Measurements from ENCODE around the gene EFCAB8.
"Not testable (repeated sequence)": the region's sequence is repeated elsewhere in the genome, so short reads cannot be mapped to it uniquely, and the experiment has no call there.

The EFCAB8 gene

DNA sequence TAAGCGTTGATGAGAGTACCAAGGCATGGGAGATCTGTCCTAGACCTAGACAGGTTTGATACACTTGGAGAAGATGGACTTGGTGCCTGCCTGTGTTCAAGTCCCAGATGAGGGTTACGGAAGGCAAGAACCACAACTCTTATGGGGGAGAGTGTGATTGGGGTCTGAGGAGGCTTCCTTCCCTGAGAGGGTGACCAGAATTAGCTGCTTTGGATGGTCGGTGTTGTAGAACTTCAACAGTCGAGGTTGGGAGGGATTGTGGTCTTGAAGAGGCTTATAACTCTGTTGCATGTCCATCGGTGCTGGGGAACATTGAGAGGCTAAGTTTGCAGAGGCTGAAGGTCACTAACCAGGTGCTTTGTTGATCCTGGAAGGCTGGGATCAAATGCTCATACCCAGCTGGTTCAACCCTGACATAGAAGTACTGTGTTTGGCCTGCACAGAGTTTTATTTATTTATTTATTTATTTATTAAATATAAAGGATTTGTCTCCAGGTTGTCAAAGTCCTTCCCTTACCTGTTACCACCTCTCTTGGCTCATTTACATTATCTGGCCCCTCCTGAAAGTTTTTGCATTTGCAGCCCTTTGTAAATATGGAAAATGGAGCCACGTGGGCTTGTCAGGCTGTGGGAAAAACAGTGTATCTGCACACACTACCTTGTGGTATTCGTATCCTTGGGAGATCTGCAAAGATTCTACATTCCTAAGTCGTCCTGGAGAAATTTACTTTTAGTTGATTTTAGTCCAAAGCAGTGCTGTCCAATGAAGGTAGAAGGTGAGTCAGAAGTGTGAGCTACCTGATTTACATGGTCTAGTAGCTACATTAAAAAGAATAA, 15.8 kb upstream of the EFCAB8 start:
- H3K36me3 ChIP-seq (ENCODE audit: insufficient read depth, low read length) = peaks cover 34% of the 10 kb centered on the region

GRCh38 chr20:32845786-32846185, 12.9 kb upstream of the EFCAB8 start:
- no peak overlapping the region for H3K27ac ChIP-seq (ENCODE audit: low read depth, low read length)
- H3K4me3 ChIP-seq (ENCODE audit: low read depth, low read length) = no peak overlapping the region
- peaks cover 28% of the 10 kb centered on the region for H3K79me2 ChIP-seq (ENCODE audit: control insufficient read depth, insufficient read depth, low read length, unreplicated experiment)
- H3K36me3 ChIP-seq (ENCODE audit: insufficient read depth, low read length) = peaks cover 36% of the 10 kb centered on the region
- no peaks in the 10 kb centered on the region for H3K27me3 ChIP-seq (ENCODE audit: insufficient read depth, low read length)
- H3K4me1 ChIP-seq (ENCODE audit: control insufficient read depth, insufficient read depth, low read length, unreplicated experiment) = no peaks in the 10 kb centered on the region
- no peak overlapping the region for H2AFZ ChIP-seq (ENCODE audit: low read length, unreplicated experiment)

More for the DNA sequence above, 15.8 kb upstream of the EFCAB8 start:
- Histone ChIP-seq H3K27me3 (ENCODE audit: insufficient read depth, low read length) (no peaks in the 10 kb centered on the region), H3K27ac (ENCODE audit: low read depth, low read length) (no peak overlapping the region), H3K79me2 (ENCODE audit: control insufficient read depth, insufficient read depth, low read length, unreplicated experiment) (peaks cover 32% of the 10 kb centered on the region), H2AFZ (ENCODE audit: low read length, unreplicated experiment) (no peak overlapping the region), H3K4me3 (ENCODE audit: low read depth, low read length) (no peak overlapping the region), H3K4me1 (ENCODE audit: control insufficient read depth, insufficient read depth, low read length, unreplicated experiment) (no peaks in the 10 kb centered on the region)

GRCh38 chr20:32846852-32847251, 11.9 kb upstream of the EFCAB8 start:
- Histone ChIP-seq H2AFZ (ENCODE audit: low read length, unreplicated experiment) (no peak overlapping the region), H3K4me1 (ENCODE audit: control insufficient read depth, insufficient read depth, low read length, unreplicated experiment) (no peaks in the 10 kb centered on the region), H3K27me3 (ENCODE audit: insufficient read depth, low read length) (no peaks in the 10 kb centered on the region), H3K36me3 (ENCODE audit: insufficient read depth, low read length) (peaks cover 32% of the 10 kb centered on the region), H3K79me2 (ENCODE audit: control insufficient read depth, insufficient read depth, low read length, unreplicated experiment) (peaks cover 25% of the 10 kb centered on the region), H3K27ac (ENCODE audit: low read depth, low read length) (no peak overlapping the region), H3K4me3 (ENCODE audit: low read depth, low read length) (no peak overlapping the region)

- Histone ChIP-seq H3K36me3 (ENCODE audit: insufficient read depth, low read length) (peaks cover 26% of the 10 kb centered on the region), H3K4me1 (ENCODE audit: control insufficient read depth, insufficient read depth, low read length, unreplicated experiment) (no peaks in the 10 kb centered on the region), H3K79me2 (ENCODE audit: control insufficient read depth, insufficient read depth, low read length, unreplicated experiment) (peaks cover 17% of the 10 kb centered on the region), H3K27me3 (ENCODE audit: insufficient read depth, low read length) (no peaks in the 10 kb centered on the region), H2AFZ (ENCODE audit: low read length, unreplicated experiment) (no peak overlapping the region), H3K4me3 (ENCODE audit: low read depth, low read length) (no peak overlapping the region), H3K27ac (ENCODE audit: low read depth, low read length) (no peak overlapping the region)
Measured at GRCh38 chr20:32847964-32848363, 10.8 kb upstream of the EFCAB8 start.

- no peak overlapping the region for H3K27ac ChIP-seq (ENCODE audit: low read depth, low read length)
Measured at GRCh38 chr20:32848846-32849245, 9.9 kb upstream of the EFCAB8 start.

GRCh38 chr20:32849577-32849976, 9.1 kb upstream of the EFCAB8 start:
- H3K27ac ChIP-seq (ENCODE audit: low read depth, low read length) = no peak overlapping the region
- peaks cover 26% of the 10 kb centered on the region for H3K36me3 ChIP-seq (ENCODE audit: insufficient read depth, low read length)
- H3K4me3 ChIP-seq (ENCODE audit: low read depth, low read length) = no peak overlapping the region

More at GRCh38 chr20:32848846-32849245, 9.9 kb upstream of the EFCAB8 start:
- peaks cover 10% of the 10 kb centered on the region for H3K79me2 ChIP-seq (ENCODE audit: control insufficient read depth, insufficient read depth, low read length, unreplicated experiment)
- no peak overlapping the region for H2AFZ ChIP-seq (ENCODE audit: low read length, unreplicated experiment)
- no peak overlapping the region for H3K4me3 ChIP-seq (ENCODE audit: low read depth, low read length)
- no peaks in the 10 kb centered on the region for H3K4me1 ChIP-seq (ENCODE audit: control insufficient read depth, insufficient read depth, low read length, unreplicated experiment)
- H3K27me3 ChIP-seq (ENCODE audit: insufficient read depth, low read length) = no peaks in the 10 kb centered on the region
- peaks cover 26% of the 10 kb centered on the region for H3K36me3 ChIP-seq (ENCODE audit: insufficient read depth, low read length)

DNA sequence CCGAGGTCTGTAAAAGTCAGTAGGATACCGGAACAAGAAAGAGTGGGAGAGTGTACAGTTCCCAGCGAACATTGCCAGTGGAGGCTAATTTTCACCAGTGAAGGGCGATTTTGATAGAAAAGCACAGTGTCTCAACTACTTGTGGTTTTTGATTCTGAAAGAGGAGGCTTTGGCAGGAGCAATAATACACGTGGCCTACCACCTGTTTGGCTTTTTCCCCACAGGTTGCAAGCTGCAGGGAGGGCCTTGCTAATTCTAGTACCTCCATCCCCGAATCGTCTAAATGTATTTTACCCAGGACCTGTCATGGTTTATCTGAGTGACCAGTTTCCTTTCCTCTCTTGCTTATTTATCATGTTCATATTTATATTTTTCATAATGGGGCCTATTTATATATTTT, 3.3 kb upstream of the EFCAB8 start:
- Histone ChIP-seq H2AFZ (ENCODE audit: low read length, unreplicated experiment) (no peak overlapping the region), H3K27me3 (ENCODE audit: insufficient read depth, low read length) (no peaks in the 10 kb centered on the region), H3K27ac (ENCODE audit: low read depth, low read length) (no peak overlapping the region), H3K4me1 (ENCODE audit: control insufficient read depth, insufficient read depth, low read length, unreplicated experiment) (no peaks in the 10 kb centered on the region), H3K36me3 (ENCODE audit: insufficient read depth, low read length) (no peaks in the 10 kb centered on the region; the same call in 1 of the 2 replicates), H3K4me3 (ENCODE audit: low read depth, low read length) (no peak overlapping the region), H3K79me2 (ENCODE audit: control insufficient read depth, insufficient read depth, low read length, unreplicated experiment) (no peaks in the 10 kb centered on the region)

More at GRCh38 chr20:32849577-32849976, 9.1 kb upstream of the EFCAB8 start:
- no peaks in the 10 kb centered on the region for H3K27me3 ChIP-seq (ENCODE audit: insufficient read depth, low read length)
- no peaks in the 10 kb centered on the region for H3K4me1 ChIP-seq (ENCODE audit: control insufficient read depth, insufficient read depth, low read length, unreplicated experiment)
- no peak overlapping the region for H2AFZ ChIP-seq (ENCODE audit: low read length, unreplicated experiment)
- H3K79me2 ChIP-seq (ENCODE audit: control insufficient read depth, insufficient read depth, low read length, unreplicated experiment) = peaks cover 5% of the 10 kb centered on the region

GRCh38 chr20:32858189-32858588, 534 bp upstream of the EFCAB8 start:
- no peaks in the 10 kb centered on the region for H3K36me3 ChIP-seq (ENCODE audit: insufficient read depth, low read length)
- H3K4me1 ChIP-seq (ENCODE audit: control insufficient read depth, insufficient read depth, low read length, unreplicated experiment) = no peaks in the 10 kb centered on the region
- no peak overlapping the region for H3K4me3 ChIP-seq (ENCODE audit: low read depth, low read length)
- H3K27me3 ChIP-seq (ENCODE audit: insufficient read depth, low read length) = no peaks in the 10 kb centered on the region
- no peaks in the 10 kb centered on the region for H3K79me2 ChIP-seq (ENCODE audit: control insufficient read depth, insufficient read depth, low read length, unreplicated experiment)
- H3K27ac ChIP-seq (ENCODE audit: low read depth, low read length) = no peak overlapping the region
- H2AFZ ChIP-seq (ENCODE audit: low read length, unreplicated experiment) = no peak overlapping the region

GRCh38 chr20:32861446-32861845, 2.7 kb downstream of the EFCAB8 start:
- H3K36me3 ChIP-seq (ENCODE audit: insufficient read depth, low read length) = no peaks in the 10 kb centered on the region
- H3K4me3 ChIP-seq (ENCODE audit: low read depth, low read length) = no peak overlapping the region
- no peaks in the 10 kb centered on the region for H3K27me3 ChIP-seq (ENCODE audit: insufficient read depth, low read length)
- no peak overlapping the region for H3K27ac ChIP-seq (ENCODE audit: low read depth, low read length)
- H3K4me1 ChIP-seq (ENCODE audit: control insufficient read depth, insufficient read depth, low read length, unreplicated experiment) = no peaks in the 10 kb centered on the region
- no peaks in the 10 kb centered on the region for H3K79me2 ChIP-seq (ENCODE audit: control insufficient read depth, insufficient read depth, low read length, unreplicated experiment)
- H2AFZ ChIP-seq (ENCODE audit: low read length, unreplicated experiment) = no peak overlapping the region

DNA sequence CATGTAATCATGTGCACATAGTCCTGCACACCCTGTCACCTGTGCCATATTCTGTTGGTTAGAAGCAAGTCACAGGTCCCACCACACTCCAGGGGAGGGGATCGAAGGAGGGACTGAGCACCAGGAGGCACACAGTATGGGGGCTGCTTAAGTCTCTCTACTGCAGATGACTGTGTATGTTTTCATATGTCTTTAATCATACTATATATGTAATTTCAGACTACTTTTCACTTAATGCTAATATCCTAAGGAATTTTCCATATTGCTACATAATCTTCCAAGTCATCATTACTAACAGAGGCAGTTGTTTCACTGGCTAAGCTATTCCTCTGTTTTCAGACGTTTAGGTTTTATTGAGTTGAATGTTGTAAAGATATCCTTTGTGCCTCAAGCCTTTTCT, 10.8 kb downstream of the EFCAB8 start:
- Histone ChIP-seq H3K4me1 (ENCODE audit: control insufficient read depth, insufficient read depth, low read length, unreplicated experiment) (no peaks in the 10 kb centered on the region), H2AFZ (ENCODE audit: low read length, unreplicated experiment) (no peak overlapping the region), H3K27ac (ENCODE audit: low read depth, low read length) (no peak overlapping the region), H3K27me3 (ENCODE audit: insufficient read depth, low read length) (no peaks in the 10 kb centered on the region), H3K79me2 (ENCODE audit: control insufficient read depth, insufficient read depth, low read length, unreplicated experiment) (no peaks in the 10 kb centered on the region), H3K36me3 (ENCODE audit: insufficient read depth, low read length) (no peaks in the 10 kb centered on the region), H3K4me3 (ENCODE audit: low read depth, low read length) (no peak overlapping the region)

- H3K36me3 ChIP-seq (ENCODE audit: insufficient read depth, low read length); H3K79me2 ChIP-seq (ENCODE audit: control insufficient read depth, insufficient read depth, low read length, unreplicated experiment); H3K4me3 ChIP-seq (ENCODE audit: low read depth, low read length); H3K27me3 ChIP-seq (ENCODE audit: insufficient read depth, low read length); H3K4me1 ChIP-seq (ENCODE audit: control insufficient read depth, insufficient read depth, low read length, unreplicated experiment); H2AFZ ChIP-seq (ENCODE audit: low read length, unreplicated experiment); H3K27ac ChIP-seq (ENCODE audit: low read depth, low read length): not testable (repeated sequence)
Measured at GRCh38 chr20:32870526-32870925, 11.8 kb downstream of the EFCAB8 start.

Data from ACC112 (cell line).